HG03159 (cell line): ENCODE results near the gene GPC6.

Experiments
- ATAC-seq: cut with Tn5 transposase; IDR thresholded peaks from one replicate; pipeline ENCODE4 v1.9.1; 2021; ENCODE audit warnings: mild to moderate bottlenecking, moderate library complexity; ENCODE audit not compliant: unreplicated experiment

The GPC6 gene

DNA sequence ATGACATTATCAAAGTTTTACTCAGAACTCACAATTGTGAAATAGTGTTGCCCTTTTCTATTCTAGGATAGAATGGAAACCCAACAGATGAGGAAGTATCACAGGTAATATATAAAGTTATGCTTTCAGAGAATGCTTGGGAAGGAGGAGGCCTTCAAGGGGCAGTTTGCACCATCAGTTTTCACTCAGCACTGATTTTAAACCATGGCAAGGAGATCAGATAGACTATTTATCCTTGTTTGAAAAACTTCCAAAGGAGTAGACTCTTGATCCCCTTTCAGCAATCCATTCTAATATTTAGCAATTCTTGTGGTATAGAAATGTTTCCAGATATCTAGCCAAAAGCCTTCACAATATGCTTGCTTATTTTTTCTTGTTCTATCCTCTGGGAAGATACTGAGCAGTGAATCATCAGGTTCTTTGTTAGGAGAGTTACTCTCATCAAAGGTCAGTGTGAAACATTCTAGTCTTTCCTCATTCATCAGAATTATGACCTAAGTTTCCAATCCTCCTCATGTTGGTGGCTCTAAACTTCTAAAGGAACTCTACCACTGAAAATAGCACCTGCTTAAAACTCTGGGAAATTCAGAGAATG is 3.8 kb downstream of the GPC6 start:
- no peak for ATAC-seq

DNA sequence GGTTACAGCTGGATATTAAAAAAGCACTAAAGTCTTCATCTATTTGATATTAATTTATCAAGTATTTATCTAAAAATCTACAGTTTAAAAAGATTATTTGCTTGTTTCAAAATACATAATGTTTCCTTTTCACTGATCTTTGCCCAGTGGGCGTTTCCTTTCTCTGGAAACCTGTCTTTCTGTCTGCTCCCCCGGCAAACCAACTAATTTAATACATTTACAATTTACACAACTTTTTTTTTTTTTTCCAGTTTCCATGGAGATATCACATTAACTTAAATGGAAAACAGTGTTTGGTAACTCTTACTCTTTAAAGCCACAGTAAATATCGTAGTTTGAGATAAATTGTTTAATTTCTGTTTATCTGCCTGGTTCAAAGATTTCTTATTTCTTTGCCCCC is 5.3 kb downstream of the GPC6 start:
- no peak for ATAC-seq

GRCh38 chr13:93233997-93234416 is 7.4 kb downstream of the GPC6 start:
- no peak for ATAC-seq

- no peak for ATAC-seq
Measured at GRCh38 chr13:93234459-93234858, 7.9 kb downstream of the GPC6 start.

DNA sequence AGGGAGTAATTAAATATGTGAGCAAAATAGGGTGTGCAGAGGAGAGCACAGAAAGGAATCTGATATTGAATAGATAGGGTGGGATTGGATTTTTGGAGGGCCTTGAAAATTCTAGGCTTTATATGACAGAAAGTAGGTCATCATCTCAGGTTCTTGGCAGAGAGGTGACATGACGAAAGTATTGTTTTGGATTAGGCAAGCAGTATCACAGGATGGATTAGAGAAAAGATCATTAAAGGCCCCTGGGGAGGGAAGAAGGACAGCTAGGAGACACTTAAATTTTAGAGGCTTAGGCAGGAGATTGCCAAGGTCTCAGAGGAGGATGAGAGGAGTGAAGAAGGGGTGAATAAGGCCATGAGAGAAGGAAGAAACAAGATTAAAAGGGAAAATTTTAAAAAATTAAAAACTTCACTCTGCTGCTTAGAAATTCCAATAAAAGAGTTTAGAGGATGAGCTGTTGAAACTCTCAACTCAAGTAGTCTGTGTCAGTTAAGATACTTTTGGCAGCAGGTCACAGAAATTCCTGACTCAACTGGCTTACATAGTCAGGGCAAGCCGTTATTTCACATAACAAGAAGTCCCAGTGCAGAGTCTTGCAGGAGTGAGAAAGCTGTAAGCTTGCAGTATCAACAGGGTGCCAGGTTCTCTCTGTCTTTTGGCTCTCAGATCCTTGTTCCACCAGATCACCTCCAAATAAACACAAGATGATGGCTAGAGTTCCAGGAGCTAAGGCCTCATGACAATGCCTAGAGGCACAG is 8.8 kb downstream of the GPC6 start:
- ATAC-seq: no peak

DNA sequence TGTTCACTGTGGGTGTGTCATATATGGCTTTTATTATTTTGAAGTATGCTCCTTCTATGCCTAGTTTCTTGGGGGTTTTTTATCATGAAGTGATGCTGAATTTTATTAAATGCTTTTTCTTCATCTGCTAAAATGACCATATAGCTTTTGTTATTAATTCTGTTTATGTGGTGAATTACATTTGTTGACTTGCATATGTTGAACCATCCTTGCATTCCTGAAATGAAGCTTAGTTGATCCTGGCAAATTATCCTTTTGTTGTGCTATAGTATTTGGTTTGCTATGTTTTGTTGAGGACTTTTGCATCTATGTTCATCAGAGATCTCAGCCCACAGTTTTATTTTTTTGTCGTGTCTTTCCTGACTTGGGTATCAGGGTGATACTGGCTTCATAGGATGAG is 12.1 kb downstream of the GPC6 start:
- no peak for ATAC-seq

GRCh38 chr13:93243375-93244063 is 16.9 kb downstream of the GPC6 start:
- ATAC-seq: no peak

- ATAC-seq: no peak
Measured at GRCh38 chr13:93244141-93244917, 17.7 kb downstream of the GPC6 start.

DNA sequence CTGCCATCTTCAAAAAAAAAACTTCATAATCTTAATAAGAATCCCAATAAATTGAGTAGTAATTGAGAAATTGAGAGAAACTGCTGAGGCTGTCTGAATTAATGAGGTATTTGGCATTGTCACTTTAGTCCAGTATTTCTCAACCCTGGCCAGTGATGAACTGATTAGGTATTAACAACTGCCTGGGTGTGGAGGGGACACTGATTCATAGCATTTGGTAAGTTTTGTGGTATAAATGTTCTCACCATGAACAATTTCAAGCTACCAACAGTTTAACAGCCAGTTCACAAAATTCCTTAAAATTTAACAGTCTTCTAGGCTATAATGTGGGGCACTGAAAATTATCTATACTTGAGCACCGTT is 18.3 kb downstream of the GPC6 start:
- no peak for ATAC-seq

GRCh38 chr13:93246069-93246468 is 19.5 kb downstream of the GPC6 start:
- ATAC-seq: no peak

GRCh38 chr13:93248627-93249047 is 22.0 kb downstream of the GPC6 start:
- no peak for ATAC-seq

- ATAC-seq: no peak
Measured at GRCh38 chr13:93249364-93250306, 23.0 kb downstream of the GPC6 start.

DNA sequence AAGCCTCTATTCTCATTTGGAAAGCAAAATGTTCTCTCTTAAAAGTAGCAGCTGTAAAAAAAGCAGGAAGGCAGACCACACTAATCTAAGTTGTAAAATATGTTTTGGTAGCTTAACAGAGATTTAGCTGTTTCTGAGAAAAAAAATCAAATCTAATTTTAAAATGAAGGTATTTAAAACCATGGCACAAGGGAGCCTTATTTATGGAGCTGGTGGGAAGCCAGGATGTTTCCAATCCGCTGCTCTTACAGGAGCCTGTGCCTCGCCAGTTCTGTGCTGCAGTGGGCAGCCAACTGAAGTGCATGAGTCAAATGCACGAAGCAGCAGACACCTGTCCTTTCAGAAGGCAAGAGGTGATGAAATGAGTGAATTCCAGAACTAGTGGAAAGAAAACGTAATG is 28.2 kb downstream of the GPC6 start:
- ATAC-seq: no peak

DNA sequence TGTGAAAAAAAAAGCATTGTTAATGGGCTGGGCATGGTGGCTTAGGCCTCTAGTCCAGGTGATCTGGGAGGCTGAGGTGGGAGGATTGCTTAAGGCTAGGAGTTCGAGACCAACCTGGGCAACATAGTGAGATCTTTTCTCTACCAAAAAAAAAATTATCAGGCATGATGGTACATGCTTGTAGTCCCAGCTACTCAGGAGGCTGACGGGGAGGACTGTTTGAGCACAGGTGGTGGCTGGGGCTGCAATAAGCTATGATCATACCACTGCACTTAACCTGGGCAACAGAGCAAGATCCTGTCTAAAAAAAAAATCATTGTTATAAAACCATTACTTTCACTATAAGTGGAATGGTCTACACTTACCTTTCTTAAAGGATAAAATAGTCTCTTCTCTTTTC is 30.4 kb downstream of the GPC6 start:
- no peak for ATAC-seq

GRCh38 chr13:93259527-93260080 is 33.0 kb downstream of the GPC6 start:
- no peak for ATAC-seq

DNA sequence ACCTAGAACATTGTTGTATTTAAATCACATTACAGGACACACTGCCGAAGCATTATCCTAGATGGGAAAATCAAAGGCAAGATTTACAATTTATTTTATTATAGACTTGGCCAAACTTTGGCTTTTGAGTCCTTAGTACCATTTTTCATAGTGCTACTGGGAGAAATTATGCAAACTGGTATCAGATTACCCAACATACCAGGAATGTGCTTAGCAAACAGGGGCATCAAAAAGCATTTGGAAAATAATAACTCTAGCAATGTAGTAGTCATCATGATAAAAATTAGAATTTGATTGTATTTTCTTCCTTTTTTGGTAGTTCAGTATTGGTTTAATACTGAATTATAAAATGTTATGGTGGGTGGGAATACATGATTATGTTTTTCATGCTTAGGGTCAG is 34.0 kb downstream of the GPC6 start:
- no peak for ATAC-seq

DNA sequence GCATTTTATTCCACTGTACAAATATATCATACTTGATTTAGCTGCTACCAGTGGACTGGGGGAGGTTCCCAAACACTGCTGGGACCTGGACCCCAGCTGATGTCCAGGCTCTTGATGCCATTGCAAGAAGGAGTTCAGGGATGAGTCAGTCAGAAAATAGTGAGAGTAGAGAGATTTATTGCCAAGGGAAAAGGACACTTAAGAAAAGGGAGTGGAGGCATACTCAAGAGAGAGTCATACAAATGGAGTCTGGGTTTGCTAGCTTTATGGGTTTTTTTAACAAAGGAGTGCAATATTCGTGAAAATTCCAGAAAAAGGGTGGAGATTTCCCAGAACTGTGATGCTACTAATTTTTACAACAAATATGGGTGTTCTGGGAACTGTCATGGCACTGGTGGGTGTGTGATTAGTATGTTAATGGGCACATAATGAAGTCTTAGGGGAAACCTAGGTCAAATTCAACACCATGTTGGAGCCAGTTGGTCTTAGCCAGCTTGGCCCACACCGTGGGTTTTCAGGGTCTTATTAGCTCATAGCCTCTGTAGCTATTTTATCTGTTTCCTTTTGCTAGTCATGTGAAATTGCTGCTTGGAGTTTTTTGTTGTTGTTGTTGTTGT is 36.2 kb downstream of the GPC6 start:
- no peak for ATAC-seq

GRCh38 chr13:93264876-93265275 is 38.3 kb downstream of the GPC6 start:
- no peak for ATAC-seq

DNA sequence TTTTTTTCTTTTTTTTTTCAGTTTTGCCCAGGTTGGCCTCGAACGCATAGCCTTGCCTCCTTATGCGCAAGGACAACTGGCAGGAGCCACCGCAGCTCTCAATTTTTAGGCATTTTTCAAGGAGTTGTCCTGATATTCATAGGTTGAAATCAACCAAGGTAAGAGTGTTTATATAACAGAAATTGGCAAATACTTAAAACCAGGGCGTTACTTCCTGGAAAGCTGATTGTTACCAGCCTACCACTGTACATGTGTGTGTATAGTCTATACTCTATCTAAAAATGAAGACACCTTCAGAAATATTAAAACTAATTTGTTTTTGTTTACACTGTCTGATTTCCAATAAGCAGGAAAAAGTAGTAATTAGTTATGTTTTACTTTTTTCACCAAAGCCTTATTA is 39.2 kb downstream of the GPC6 start:
- no peak for ATAC-seq

GRCh38 chr13:93266681-93267080 is 40.1 kb downstream of the GPC6 start:
- ATAC-seq: no peak
